ENCODE data around the gene GPR22.

The GPR22 gene

DNA sequence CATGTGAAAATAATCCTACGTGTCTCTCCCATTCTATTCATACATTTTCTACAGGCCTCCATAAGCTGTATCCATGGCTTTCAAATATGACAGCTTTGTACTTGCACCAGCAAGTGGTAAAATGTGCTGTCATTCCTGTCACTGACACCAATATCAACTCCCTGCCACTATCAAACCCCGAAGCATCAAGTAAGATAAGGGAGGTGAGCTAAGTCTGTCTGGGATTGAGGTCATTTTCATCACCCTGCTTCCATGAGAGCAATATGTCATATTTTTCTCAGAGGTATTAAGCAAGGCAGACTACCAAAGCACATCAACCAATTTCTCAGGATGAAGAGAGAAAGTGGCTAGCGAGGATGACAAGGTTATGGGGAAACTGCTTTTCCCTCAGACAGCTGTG lies 11.1 kb downstream of the GPR22 start:
- no peak for DNase-seq

DNA sequence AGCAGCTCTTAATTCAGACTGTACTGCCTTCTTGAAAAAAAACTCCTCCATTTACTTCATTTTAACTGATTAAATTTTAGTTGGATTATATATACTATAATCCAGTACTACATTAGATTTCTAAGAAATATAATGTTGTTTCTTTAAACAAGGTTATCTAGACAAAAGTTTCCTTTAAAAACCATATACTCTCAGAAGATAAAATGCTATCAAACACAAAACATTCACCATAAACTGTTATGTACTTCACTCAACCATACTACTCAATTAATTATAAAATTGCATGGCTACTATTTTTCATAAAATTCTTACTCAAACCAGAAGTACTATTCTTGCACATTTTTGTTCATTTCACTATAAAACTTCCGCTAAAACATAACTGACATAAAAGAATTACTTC lies 12.7 kb downstream of the GPR22 start:
- DNase-seq, result no peak

DNA sequence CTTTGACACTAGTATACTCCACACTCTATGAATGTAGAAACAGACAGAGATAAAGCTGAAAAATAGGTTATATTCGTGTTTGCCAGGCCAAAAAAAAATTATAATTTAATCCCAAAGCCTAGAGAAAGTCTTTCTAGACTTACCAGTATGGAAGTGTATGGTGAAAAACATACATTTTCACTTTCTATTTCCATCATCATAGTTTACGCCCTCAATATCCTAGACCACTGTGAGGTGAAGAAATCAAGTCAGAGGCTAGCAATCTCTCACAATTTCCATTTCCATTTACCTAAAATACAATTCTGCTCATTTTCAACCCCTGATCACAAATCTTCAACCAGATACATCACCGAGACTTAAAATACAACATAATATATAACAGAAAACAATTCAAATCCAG lies 16.2 kb downstream of the GPR22 start:
- no peak for DNase-seq

DNA sequence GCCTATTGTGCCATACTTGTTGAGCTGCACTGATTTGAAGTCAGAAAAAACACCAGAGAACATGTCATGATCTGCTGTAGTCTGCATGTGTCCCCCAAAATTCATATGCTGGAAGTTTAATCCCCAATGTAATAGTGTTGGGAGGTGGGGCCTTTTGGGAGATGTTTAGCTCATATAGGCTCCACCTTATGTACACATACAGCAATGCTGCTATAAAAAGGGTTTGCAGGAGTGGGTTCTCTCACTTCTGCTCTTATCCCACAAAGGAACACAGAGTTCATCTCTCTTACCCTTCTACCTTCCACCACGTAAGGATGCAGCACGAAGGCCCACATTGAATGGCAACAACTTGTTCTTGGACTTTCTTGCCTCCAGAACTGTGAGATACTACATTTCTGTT lies 23.0 kb downstream of the GPR22 start:
- DNase-seq, result no peak

DNA sequence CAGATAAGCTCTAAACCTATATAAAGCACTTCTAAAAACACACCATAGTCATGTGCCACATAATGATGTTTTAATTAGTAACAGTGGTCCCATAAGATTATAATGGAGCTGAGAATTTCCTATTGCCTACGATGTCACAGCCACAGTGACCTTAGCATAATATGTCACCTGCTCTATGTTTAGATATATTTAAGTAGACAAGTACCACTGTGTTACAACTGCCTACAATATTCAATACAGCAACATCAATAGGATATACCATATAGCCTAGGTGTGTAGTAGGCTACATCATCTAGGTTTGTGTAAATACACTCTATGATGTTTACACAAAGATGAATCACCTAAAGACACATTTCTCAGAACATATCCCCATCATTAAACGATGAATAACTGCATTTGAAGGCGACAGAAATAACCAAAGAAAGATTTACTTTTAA lies 24.5 kb downstream of the GPR22 start:
- DNase-seq, result no peak

DNA sequence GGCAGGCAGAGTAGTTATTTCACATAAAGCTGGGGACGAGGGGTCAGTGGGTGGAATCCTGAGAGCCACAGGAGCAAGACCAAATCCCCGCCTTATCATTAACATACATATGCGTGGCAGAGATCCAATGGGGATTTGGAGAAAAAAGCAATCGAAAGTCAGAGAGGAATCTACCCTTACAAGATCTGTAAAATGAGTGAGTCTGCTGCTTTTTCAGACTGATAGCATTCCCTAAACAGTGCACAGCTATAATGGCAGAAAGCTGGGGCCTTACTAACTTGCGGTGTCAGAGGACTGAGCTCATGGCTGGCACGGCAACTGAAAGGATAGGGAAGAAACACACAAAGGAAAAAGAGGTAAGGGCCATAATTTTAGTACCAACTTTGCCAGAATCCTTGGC lies 25.0 kb downstream of the GPR22 start:
- no peak for DNase-seq

DNA sequence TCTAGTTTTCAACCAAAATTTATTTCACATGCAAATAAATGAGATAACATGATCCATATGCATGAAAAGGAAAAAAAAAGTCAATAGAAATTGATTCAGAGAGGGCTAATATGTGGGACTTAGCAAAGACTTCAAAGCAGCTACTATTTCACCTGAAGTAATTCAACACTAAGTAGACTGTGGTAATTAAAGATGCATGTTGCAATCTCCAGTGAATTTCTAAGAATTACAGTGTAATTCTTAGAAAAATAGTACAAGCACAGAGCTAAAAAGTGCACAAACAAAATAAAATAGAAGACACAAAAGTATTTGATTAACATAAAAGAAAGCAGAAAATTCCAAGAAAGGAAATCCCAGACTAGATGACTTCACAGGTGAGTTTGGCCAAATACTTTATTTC lies 25.7 kb downstream of the GPR22 start:
- no peak for DNase-seq

DNA sequence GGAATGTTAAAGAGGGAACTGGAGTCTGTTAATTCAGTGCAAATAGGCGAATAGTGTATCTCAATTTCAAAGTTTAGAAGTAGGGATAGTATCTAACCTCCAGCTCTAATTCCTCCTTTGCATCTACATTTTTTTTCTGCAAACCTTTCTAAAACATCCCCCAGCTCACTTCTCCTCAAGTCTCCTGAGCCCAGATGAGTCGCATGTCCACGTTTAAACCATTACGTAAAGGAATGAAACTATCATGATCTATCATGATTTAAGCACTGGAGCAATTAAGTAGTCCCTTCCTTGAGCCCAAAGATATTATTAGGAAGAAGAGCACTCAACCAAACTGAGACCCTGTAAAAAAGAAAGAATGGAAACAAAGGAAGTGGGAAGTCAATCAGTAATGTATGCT lies 29.9 kb downstream of the GPR22 start:
- DNase-seq, result no peak

DNA sequence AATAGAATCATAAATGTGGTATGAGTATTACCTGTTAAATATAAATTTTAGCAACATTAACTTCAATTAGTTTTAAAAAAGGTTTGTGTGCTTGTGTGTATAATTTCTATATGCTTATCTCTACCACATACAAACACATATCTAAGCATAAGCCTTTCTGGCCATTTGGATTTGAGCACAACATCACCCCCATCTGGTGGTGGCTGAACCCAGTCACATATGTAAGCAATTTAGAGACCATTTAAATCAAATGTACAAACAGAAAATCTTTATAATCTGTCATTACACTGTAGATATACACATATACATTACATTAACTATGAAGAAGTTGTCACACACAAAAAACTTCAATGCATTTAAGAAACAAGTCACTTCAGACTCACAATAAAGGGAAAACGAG lies 31.7 kb downstream of the GPR22 start:
- no peak for DNase-seq

DNA sequence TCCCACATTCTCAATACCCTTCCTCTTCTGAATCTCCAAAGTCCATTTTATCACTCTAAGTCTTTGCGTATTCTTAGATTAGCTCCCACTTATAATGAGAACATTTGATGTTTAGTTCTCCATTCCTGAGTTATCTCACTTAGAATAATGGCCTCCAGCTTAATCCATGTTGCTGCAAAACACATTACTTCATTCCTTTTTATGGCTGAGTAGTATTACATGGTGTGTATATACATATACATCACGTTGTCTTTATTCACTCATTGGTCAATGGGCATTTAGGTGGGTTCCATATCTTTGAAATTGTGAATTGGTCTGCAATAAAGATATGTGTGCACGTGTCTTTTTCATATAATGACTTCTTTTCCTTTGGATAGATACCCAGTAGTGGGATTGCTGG lies 32.3 kb downstream of the GPR22 start:
- no peak for DNase-seq

DNA sequence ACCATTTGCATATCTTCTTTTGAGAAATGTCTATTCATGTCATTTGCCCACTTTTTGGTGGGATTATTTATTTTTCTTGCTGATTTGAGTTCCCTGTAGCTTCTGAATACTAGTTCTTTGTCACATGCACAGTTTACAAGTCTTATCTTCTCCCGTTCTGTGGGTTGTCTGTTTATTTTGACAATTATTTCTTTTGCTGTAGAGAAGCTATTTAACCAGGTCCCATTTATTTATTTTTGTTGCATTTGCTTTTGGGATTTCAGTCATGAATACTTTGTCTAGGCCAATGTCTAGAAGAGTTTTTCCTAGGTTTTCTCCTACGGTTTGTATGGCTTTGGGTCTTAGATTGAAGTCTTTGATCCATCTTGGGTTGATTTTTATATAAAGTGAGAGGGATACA lies 32.9 kb downstream of the GPR22 start:
- DNase-seq, result no peak

DNA sequence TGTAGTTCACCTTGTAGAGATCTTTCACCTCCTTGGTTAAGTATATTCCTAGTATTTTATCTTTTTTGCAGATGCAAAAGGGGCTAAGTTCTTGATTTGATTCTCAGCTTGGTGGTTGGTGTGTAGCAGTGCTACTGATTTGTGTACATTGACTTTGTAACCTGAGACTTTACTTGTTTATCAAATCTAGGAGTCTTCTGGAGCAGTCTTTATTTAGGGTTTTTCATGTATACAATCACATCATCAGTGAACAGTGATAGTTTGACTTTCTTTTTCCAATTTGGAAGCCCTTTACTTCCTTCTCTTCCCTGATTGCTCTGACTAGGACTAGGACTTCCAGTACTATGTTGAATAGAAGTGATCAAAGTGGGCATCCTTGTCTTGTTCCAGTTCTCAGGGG lies 33.8 kb downstream of the GPR22 start:
- no peak for DNase-seq

DNA sequence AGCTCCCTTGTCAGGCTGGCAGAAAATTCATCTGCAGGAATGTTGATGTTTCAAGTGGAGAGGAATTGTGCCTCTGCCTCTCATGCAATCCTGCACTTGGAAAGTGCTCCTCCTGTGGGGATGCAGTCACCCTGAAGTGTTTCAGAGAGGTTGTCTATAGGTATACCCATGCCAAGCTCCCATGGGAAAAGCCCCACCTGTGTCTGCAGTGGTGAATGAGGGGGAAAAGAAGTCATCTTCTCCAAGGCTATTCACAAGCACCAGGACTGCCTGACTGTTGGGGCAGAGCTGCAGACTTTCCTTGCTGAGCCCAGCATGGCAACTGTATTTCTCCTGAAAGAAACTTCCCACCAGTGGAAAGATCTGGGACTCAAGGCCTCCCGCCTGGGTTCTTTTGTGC lies 35.5 kb downstream of the GPR22 start:
- no peak for DNase-seq

DNA sequence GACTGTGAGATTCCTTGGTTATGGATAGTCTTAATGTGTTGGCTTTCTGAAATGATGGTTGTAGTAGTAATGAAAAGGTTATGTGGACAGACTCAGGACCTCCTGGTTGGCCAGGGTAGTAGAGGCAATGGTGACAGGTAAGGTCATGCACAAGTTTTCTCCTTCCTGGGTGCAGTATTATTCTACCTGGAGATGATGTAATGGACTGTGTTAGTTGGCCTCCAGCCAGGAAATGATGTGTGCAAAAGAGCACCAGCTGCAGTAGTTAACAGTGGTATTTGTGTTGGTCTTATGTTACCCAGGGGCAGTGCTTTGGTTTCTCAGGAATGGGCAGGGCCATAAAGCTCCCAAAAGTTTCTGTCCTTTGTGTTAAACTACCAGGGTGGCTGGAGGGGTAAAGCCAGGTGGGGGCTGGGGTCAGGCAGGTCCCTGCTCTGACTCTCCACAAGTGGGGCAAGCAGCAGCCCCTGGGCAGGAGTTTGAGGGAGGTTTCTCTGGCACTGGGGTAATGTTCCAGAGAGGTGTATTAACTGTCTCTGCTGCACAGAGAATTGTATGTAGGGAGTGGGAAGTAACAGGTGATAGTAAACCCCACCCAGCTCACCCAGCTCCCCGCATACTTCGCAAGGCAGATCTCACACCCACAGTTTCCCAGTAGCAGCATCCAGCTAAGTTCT lies 36.3 kb downstream of the GPR22 start:
- DNase-seq, result no peak

DNA sequence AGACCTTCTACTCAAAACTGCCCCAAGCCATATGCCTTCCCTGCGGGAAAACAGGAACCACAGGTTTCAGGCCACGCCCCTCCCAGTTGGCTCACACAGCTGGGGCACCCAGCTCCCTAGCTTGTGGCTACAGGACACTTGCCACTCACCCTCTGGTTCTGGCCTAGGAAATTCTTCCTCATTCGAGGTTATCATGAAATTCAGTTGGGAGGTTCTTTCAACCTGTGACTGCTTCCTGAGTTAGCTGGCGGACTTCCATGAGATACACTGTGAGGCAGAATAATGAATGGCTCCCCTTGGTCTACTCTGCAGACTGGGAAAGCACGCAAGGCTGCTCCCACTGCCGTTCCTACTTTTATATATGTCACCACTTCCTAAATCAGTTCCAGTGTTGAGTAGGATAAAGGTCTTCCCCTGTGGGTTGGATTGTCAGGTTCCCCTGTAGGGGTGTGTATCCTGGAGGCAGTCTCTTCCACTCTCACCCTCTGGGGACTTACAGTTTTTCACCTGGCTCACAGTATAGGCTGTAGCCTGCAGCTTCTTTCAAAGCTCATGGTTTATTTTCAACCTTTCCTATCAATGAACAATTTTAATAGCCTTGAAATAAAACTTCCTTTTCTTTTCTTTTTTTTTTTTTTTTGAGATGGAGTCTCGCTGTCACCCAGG lies 37.0 kb downstream of the GPR22 start:
- DNase-seq, result no peak

All from activated CD4-positive, alpha-beta T cell treated with anti-CD3 and anti-CD28 coated beads, Interleukin-2, amount 50 U/mL, for 1 hour (primary cell).